Mesendoderm (in vitro differentiated cells): ENCODE results near the gene CA10.
A peak's percentile ranks its signal among the peaks of the same experiment; 100 is the strongest.

ENCODE experiments used
- DNase-seq: peaks from one replicate; pipeline ENCODE4 v3.0.0; 2013
- H2AK5ac ChIP-seq: 2 replicates; pipeline ENCODE4 v1.6.1; 2013; ENCODE audit warnings: low read length, inconsistent platforms
- H2BK120ac ChIP-seq: 2 replicates; pipeline ENCODE4 v1.6.1; 2013; ENCODE audit warnings: low read depth, mild to moderate bottlenecking, low read length, moderate library complexity, mixed read lengths
- H2BK15ac ChIP-seq: replicated peaks from 2 replicates; pipeline ENCODE4 v1.6.1; 2013; ENCODE audit warnings: low read depth, mild to moderate bottlenecking, moderate library complexity
- H2BK5ac ChIP-seq: 2 replicates; pipeline ENCODE4 v1.6.1; 2013; ENCODE audit warnings: low read length, inconsistent platforms
- H3K18ac ChIP-seq: 2 replicates; pipeline ENCODE4 v1.6.1; 2013; ENCODE audit warnings: mild to moderate bottlenecking, low read length, mixed read lengths
- H3K23ac ChIP-seq: one replicate; pipeline ENCODE4 v1.6.1; 2013; ENCODE audit warnings: low read length
- H3K27ac ChIP-seq: 2 replicates; pipeline ENCODE4 v1.5.1; 2013; ENCODE audit warnings: low read depth, mild to moderate bottlenecking, inconsistent platforms, low read length, moderate library complexity
- H3K27me3 ChIP-seq: 2 replicates; pipeline ENCODE4 v1.6.1; 2013; ENCODE audit warnings: low read length, control low read depth, mild to moderate bottlenecking, inconsistent platforms; ENCODE audit not compliant: insufficient read depth, poor library complexity
- H3K36me3 ChIP-seq: 2 replicates; pipeline ENCODE4 v1.6.1; 2013; ENCODE audit warnings: low read length, inconsistent platforms; ENCODE audit not compliant: control insufficient read depth, insufficient read depth
- H3K4ac ChIP-seq: one replicate; pipeline ENCODE4 v1.6.1; 2013; ENCODE audit warnings: low read depth, mild to moderate bottlenecking, low read length, moderate library complexity
- H3K4me1 ChIP-seq: 2 replicates; pipeline ENCODE4 v1.6.1; 2013; ENCODE audit warnings: low read depth, low read length, inconsistent platforms; ENCODE audit not compliant: control insufficient read depth
- H3K4me2 ChIP-seq: 2 replicates; pipeline ENCODE4 v1.6.1; 2013; ENCODE audit warnings: low read length
- H3K4me3 ChIP-seq: 2 replicates; pipeline ENCODE4 v1.5.1; 2013; ENCODE audit warnings: mild to moderate bottlenecking, low read length
- H3K56ac ChIP-seq: one replicate; pipeline ENCODE4 v1.6.1; 2013; ENCODE audit warnings: low read length
- H3K79me1 ChIP-seq: 2 replicates; pipeline ENCODE4 v1.6.1; 2013; ENCODE audit warnings: low read length, inconsistent platforms
- H3K79me2 ChIP-seq: 2 replicates; pipeline ENCODE4 v1.6.1; 2013; ENCODE audit warnings: mild to moderate bottlenecking, low read length; ENCODE audit not compliant: control insufficient read depth, insufficient read depth
- H3K9ac ChIP-seq: 2 replicates; pipeline ENCODE4 v1.6.1; 2013; ENCODE audit warnings: low read length, inconsistent platforms
- H4K5ac ChIP-seq: one replicate; pipeline ENCODE4 v1.6.1; 2013; ENCODE audit warnings: low read length
- H4K8ac ChIP-seq: one replicate; pipeline ENCODE4 v1.6.1; 2013; ENCODE audit warnings: low read depth, mild to moderate bottlenecking, control low read depth, low read length, moderate library complexity
- WGBS: extraction: QIAGEN DNeasy Blood & Tissue Kit; methylation state at CpG from one replicate; pipeline ENCODE4 v1.1.7; 2013; ENCODE audit warnings: low lambda C conversion rate, missing lambda C conversion rate; ENCODE audit not compliant: insufficient coverage; ENCODE audit errors: extremely low coverage; 5-methylcytosine and 5-hydroxymethylcytosine counted together

Gene CA10

DNA sequence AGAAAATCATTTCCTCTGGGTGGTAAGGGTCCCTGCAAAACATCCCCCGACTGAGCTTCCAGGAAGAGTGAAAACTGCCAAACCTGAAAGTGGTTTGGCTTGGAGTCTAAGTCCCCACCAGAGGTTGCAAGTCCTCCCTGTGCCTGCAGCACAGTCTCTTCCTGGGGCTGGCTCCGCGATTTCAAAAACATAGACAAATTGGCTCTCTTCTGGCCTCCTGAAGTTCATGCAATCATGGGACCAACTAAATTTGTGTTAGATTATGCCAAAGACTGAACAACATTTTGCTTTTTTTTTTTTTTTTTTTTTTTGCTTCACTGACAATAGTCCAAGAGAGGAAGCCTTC is 447.9 kb downstream of the CA10 start:
- Histone ChIP-seq H3K4me1 (no peaks in the 10 kb centered on the region), H2BK5ac (no peak overlapping the region), H3K4me3 (no peak overlapping the region), H3K79me1 (no peaks in the 10 kb centered on the region), H3K27me3 (no peaks in the 10 kb centered on the region), H3K4ac (no peak overlapping the region), H3K9ac (no peak overlapping the region), H4K8ac (no peak overlapping the region), H3K79me2 (no peaks in the 10 kb centered on the region), H3K27ac (no peak overlapping the region), H3K4me2 (no peak overlapping the region), H3K18ac (peak overlapping the region; percentile 61), H3K23ac (no peak overlapping the region), H2AK5ac (no peak overlapping the region), H2BK15ac (peak overlapping the region; percentile 25), H3K36me3 (no peaks in the 10 kb centered on the region), H2BK120ac (no peak overlapping the region), H4K5ac (no peak overlapping the region), H3K56ac (no peak overlapping the region)
- DNase-seq, result no peak
- WGBS, result no CpG with 5 or more reads among the region's 3 CpGs

DNA sequence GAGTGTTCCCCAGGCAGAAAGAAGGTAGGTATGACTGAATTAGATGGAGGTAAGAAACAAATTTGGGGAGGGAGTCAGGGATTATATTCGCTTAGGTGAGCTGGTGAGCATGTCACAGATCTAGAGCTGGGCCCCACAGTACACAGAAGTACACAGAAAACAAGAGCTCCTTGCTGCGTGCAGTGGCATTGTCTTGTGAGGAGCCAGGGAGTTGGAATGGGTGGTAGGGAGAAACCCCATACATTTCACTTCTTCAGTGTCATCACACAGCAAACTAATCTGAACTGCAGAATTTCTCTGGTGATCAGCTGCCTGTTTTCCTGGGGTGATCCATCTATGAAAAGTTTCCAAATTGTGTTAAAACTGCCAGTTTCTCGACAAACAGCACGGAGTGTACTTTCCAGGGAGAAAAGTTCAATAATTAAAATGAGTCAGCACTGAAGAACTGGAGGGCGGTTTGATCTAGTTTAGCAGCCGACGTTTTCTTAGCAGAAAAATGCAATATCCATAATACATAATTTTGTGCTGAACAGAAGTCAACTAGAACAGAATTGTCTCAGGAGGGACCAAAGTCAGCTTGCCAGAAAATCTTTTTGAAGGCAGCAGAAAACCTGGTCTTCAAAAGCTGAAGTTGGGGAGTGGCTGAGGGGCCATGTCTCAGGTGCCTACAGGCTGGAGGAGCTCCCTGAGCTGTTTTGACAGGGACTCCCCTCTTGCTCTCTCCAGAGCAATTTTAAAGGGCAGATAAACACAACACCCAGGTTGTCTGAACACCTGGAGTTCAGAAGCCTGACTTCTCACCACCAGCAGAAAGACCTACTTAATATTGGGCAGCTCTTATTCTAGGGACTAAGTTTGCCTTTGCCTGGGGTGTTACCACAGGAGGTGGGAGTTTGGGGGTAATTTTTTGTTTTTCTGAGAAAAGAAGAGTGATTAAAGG is 448.6 kb downstream of the CA10 start:
- no peak overlapping the region for H3K56ac ChIP-seq
- H3K27ac ChIP-seq, result no peak overlapping the region
- no peaks in the 10 kb centered on the region for H3K4me1 ChIP-seq
- no peaks in the 10 kb centered on the region for H3K79me2 ChIP-seq
- no peaks in the 10 kb centered on the region for H3K79me1 ChIP-seq
- H4K8ac ChIP-seq, result no peak overlapping the region
- no peak overlapping the region for H3K4me2 ChIP-seq
- H3K36me3 ChIP-seq, result no peaks in the 10 kb centered on the region
- H2BK5ac ChIP-seq, result no peak overlapping the region
- H3K27me3 ChIP-seq, result no peaks in the 10 kb centered on the region
- peak overlapping the region; percentile 61 for H3K18ac ChIP-seq
- H2AK5ac ChIP-seq, result no peak overlapping the region
- H2BK120ac ChIP-seq, result no peak overlapping the region
- no peak overlapping the region for H3K9ac ChIP-seq
- WGBS, result no CpG with 5 or more reads among the region's 7 CpGs
- no peak overlapping the region for H3K4me3 ChIP-seq
- H3K4ac ChIP-seq, result no peak overlapping the region
- no peak overlapping the region for H4K5ac ChIP-seq
- DNase-seq, result no peak
- peak overlapping the region; percentile 25 for H2BK15ac ChIP-seq
- no peak overlapping the region for H3K23ac ChIP-seq

DNA sequence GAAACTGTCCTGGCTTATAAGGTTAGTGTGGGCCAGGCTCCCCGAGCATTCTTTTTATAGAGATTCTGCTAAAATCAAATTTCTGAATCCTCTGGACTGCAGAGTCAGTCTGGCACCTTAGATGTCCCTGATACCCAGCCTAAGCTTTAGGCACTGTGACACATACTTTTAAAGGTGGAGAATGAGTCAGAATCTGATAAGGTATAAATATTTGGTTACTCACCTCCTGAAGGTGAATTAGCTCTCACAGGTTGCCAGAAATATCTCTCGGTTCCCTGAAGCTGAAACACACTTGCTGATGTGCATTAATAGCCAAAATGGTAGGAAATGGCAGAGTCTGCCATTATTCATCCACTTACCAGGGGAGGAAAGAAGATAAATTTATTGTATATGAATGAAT is 451.3 kb downstream of the CA10 start:
- no peak overlapping the region for H3K18ac ChIP-seq
- no peak overlapping the region for H3K27ac ChIP-seq
- no peak overlapping the region for H3K23ac ChIP-seq
- H3K36me3 ChIP-seq, result no peaks in the 10 kb centered on the region
- no CpG with 5 or more reads among the region's 2 CpGs for WGBS
- H3K56ac ChIP-seq, result no peak overlapping the region
- no peaks in the 10 kb centered on the region for H3K27me3 ChIP-seq
- H3K4ac ChIP-seq, result no peak overlapping the region
- no peak overlapping the region for H3K9ac ChIP-seq
- H3K4me3 ChIP-seq, result no peak overlapping the region
- H2BK120ac ChIP-seq, result no peak overlapping the region
- H4K8ac ChIP-seq, result no peak overlapping the region
- no peaks in the 10 kb centered on the region for H3K4me1 ChIP-seq
- H3K79me1 ChIP-seq, result no peaks in the 10 kb centered on the region
- no peak overlapping the region for H2BK15ac ChIP-seq
- peak; percentile 54 for DNase-seq
- H3K4me2 ChIP-seq, result no peak overlapping the region
- H4K5ac ChIP-seq, result no peak overlapping the region
- H2BK5ac ChIP-seq, result no peak overlapping the region
- no peaks in the 10 kb centered on the region for H3K79me2 ChIP-seq
- H2AK5ac ChIP-seq, result no peak overlapping the region

DNA sequence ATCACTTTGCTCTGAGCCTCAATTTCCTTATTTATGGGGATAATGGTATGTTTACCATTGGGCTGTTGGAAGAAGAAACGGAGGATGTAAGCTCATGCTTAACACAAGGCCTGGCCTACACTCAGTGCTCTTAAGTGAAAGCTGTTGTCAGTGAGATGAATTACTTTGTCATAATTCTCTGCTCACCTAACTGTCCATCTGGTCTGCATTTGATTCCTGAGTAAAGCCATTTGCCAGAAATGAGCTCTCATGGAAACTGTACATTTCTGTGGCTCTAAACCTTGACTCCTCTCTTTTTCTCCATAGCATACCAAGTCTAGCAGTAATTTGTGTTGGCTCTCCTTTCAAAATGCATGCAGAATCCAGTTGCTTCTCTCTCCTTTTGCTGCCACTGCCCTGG is 452.4 kb downstream of the CA10 start:
- Histone ChIP-seq H4K5ac (no peak overlapping the region), H2BK5ac (no peak overlapping the region), H3K4me1 (no peaks in the 10 kb centered on the region), H3K36me3 (no peaks in the 10 kb centered on the region), H3K79me2 (no peaks in the 10 kb centered on the region), H3K79me1 (no peaks in the 10 kb centered on the region), H3K4ac (no peak overlapping the region), H3K18ac (no peak overlapping the region), H3K4me3 (no peak overlapping the region), H2BK120ac (no peak overlapping the region), H3K23ac (no peak overlapping the region), H2AK5ac (no peak overlapping the region), H4K8ac (no peak overlapping the region), H2BK15ac (no peak overlapping the region), H3K4me2 (no peak overlapping the region), H3K27me3 (no peaks in the 10 kb centered on the region), H3K27ac (no peak overlapping the region), H3K56ac (no peak overlapping the region), H3K9ac (no peak overlapping the region)
- DNase-seq, result no peak
- no CpG with 5 or more reads among the region's 1 CpG for WGBS

DNA sequence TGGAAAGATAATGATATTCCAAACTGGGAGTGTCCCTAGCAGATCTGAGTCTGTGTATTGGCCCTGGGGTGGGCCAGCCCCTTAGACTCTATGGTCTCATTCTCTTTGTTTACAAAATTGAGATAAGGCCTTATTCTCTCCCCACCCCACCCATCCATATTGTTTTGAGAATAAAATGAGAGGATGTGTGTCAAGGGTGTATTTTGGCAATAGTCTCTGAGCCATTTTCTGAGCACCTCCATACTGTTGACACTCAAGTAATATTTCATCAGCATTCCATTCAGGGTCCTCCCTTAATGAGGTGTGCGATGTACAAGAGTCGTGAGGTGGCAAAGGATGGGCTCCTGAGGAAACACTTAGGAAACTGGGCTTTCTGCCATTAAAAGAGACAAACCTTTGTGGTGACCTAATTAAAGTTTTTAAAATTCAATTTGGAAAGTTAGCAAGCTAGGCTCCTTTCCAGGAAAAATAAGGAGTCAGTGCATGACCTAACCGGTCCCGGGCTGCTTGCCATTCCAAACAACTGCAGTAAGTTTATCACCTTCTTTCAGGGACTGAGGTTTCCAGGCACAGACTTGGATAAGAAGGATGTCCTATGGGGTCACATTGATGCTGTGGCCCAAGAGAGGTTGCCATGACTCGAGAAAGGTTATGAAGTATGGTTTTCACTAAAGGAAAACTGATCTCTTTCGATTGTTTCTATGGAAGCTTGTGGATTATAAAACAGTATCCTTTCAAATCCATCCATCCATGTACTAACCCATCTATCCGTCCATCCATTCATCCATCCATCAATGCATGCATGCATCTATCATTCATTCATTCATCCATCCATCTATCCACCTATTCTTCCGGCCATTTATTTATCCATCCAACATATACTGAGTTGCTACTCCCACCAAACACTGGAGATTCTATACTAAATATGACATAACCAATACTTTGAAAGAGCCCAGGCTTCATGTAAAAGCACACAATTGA is 454.9 kb downstream of the CA10 start:
- no peak overlapping the region for H2AK5ac ChIP-seq
- H3K4me3 ChIP-seq, result no peak overlapping the region
- no peak overlapping the region for H3K4me2 ChIP-seq
- no peak overlapping the region for H3K4ac ChIP-seq
- no peak overlapping the region for H4K5ac ChIP-seq
- H3K4me1 ChIP-seq, result no peaks in the 10 kb centered on the region
- WGBS, result 100% methylated on average over 1 of the region's 8 CpGs
- no peak overlapping the region for H2BK120ac ChIP-seq
- H3K18ac ChIP-seq, result no peak overlapping the region
- no peak overlapping the region for H2BK15ac ChIP-seq
- H4K8ac ChIP-seq, result no peak overlapping the region
- no peak overlapping the region for H3K23ac ChIP-seq
- no peaks in the 10 kb centered on the region for H3K27me3 ChIP-seq
- no peak overlapping the region for H2BK5ac ChIP-seq
- no peaks in the 10 kb centered on the region for H3K79me1 ChIP-seq
- H3K27ac ChIP-seq, result no peak overlapping the region
- H3K79me2 ChIP-seq, result no peaks in the 10 kb centered on the region
- no peak overlapping the region for H3K56ac ChIP-seq
- no peak overlapping the region for H3K9ac ChIP-seq
- H3K36me3 ChIP-seq, result no peaks in the 10 kb centered on the region
- no peak for DNase-seq
